ENCODE data around the gene CDAN1. TPM values are rescaled to one million over a fixed set of nuclear protein-coding genes. Genes with fewer than 3 reads are reported as not detected.

The CDAN1 gene
- total RNA-seq, 2 experiments from 2014 or later, result 23.2 to 24.7 TPM

DNA sequence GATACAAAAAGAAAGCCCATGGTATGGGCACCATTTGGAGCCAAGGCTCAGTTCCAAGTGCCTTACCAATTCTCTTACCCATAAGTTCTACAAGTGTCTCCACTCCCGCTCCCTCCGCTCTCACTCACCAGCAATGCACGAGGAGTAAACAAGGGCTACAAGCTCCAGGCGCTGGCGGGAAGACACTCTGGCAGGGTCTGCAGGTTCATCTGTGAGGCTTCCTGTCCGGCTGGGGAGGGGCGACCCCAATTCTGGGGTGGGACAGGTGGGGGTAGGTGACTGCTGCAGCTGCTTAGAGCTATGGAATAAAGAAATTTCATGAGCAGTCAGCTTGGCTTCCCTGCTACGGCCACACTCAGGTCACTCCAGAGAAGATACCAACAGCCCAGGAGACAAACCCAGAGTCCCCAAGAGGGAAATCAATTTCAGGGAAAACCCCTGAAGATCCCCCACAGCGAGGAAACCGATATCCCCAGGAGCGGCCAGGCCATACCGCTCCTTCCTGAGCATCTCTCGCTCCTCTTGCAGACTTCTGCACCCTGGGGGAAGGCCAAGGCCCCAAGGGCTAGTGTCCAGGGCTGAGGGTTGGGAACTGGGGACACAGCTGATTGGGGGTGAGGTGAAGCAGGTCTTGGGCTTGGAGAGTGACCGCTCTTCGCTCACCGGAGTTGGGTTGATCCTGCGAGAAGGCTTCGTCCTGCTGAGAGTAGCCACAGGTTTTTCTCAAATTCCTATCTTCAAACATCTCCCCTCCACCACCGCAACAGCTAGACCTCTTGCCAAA, 1.4 kb downstream of the CDAN1 start:
- Histone ChIP-seq H3K4me3 (ENCODE audit: low read length) (peak overlapping the region; percentile 65), H3K9me3 (ENCODE audit: control insufficient read depth in 1 of 2, insufficient read depth in 1 of 2, low read length in 2 of 2) (no peaks in the 10 kb centered on the region), H3K4me1 (ENCODE audit: insufficient read depth, low read length) (peaks cover 25% of the 10 kb centered on the region), H3K27ac (ENCODE audit: low read depth in 1 of 2, low read length in 2 of 2) (no peak overlapping the region), H3K27me3 (ENCODE audit: control insufficient read depth in 1 of 2, insufficient read depth in 2 of 2, low read length in 2 of 2) (no peaks in the 10 kb centered on the region), H3K36me3 (ENCODE audit: insufficient read depth, low read length) (peaks cover 41% of the 10 kb centered on the region)
- Mint-ChIP-seq H3K36me3 (ENCODE audit: low read depth) (peaks cover 42% of the 10 kb centered on the region), H3K27me3 (no peaks in the 10 kb centered on the region), H3K4me3 (peak overlapping the region; percentile 82), H3K27ac (peak overlapping the region; percentile 53), H3K9me3 (no peaks in the 10 kb centered on the region), H3K4me1 (ENCODE audit: low read depth) (peaks cover 18% of the 10 kb centered on the region)
- ChIA-PET POLR2A (no interaction called here), CTCF (no interaction called here)
- TF ChIP-seq, protein P1, sequence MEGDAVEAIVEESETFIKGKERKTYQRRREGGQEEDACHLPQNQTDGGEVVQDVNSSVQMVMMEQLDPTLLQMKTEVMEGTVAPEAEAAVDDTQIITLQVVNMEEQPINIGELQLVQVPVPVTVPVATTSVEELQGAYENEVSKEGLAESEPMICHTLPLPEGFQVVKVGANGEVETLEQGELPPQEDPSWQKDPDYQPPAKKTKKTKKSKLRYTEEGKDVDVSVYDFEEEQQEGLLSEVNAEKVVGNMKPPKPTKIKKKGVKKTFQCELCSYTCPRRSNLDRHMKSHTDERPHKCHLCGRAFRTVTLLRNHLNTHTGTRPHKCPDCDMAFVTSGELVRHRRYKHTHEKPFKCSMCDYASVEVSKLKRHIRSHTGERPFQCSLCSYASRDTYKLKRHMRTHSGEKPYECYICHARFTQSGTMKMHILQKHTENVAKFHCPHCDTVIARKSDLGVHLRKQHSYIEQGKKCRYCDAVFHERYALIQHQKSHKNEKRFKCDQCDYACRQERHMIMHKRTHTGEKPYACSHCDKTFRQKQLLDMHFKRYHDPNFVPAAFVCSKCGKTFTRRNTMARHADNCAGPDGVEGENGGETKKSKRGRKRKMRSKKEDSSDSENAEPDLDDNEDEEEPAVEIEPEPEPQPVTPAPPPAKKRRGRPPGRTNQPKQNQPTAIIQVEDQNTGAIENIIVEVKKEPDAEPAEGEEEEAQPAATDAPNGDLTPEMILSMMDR (IDR thresholded peaks at IDR 0.05), result no peak
- no peak for ATAC-seq (ENCODE audit: poor library complexity)
- no peak for DNase-seq
- intact Hi-C loops (cut with DNase I, micrococcal nuclease), result loop anchor here (2.0 to 10.0 kb wide), 7 partner anchors 158 to 763 kb away; partner anchors contain the start of genes TTBK2 (in 2 of the 2), EHD4 (in 1 of the 2), GANC (in 1 of the 2) and LCMT2 (in 1 of the 2)

- Mint-ChIP-seq H3K9me3 (no peaks in the 10 kb centered on the region), H3K36me3 (ENCODE audit: low read depth) (peaks cover 53% of the 10 kb centered on the region), H3K27ac (no peak overlapping the region), H3K27me3 (no peaks in the 10 kb centered on the region), H3K4me1 (ENCODE audit: low read depth) (peaks cover 18% of the 10 kb centered on the region), H3K4me3 (peak overlapping the region; percentile 87)
- CTCF ChIA-PET, result interaction anchor here (1.3 kb wide), 1 partner anchor 192 kb away, joined by 3 read pairs; no protein-coding TSS in a partner anchor
- Histone ChIP-seq H3K27me3 (ENCODE audit: control insufficient read depth in 1 of 2, insufficient read depth in 2 of 2, low read length in 2 of 2) (no peaks in the 10 kb centered on the region), H3K4me3 (ENCODE audit: low read length) (no peak overlapping the region), H3K27ac (ENCODE audit: low read depth in 1 of 2, low read length in 2 of 2) (no peak overlapping the region), H3K4me1 (ENCODE audit: insufficient read depth, low read length) (peaks cover 25% of the 10 kb centered on the region), H3K36me3 (ENCODE audit: insufficient read depth, low read length) (peaks cover 52% of the 10 kb centered on the region), H3K9me3 (ENCODE audit: control insufficient read depth in 1 of 2, insufficient read depth in 1 of 2, low read length in 2 of 2) (no peaks in the 10 kb centered on the region)
- POLR2A ChIA-PET, result interaction anchor here (0.6 to 0.8 kb wide), 2 partner anchors 11 to 776 kb away, joined by 3 read pairs; no protein-coding TSS in a partner anchor
- TF ChIP-seq, protein P1 (IDR thresholded peaks at IDR 0.05), result no peak
- ATAC-seq (ENCODE audit: poor library complexity) (no peak), DNase-seq (no peak)
- intact Hi-C loops (cut with DNase I, micrococcal nuclease), result loop anchor here (10.0 kb wide), 3 partner anchors 191 to 601 kb away; partner anchors contain the start of genes LCMT2 (in 1 of the 2), SNAP23 (in 1 of the 2), TTBK2 (in 1 of the 2) and ZNF106 (in 1 of the 2)
These were observed 2.8 kb downstream of the CDAN1 start for GRCh38 chr15:42734076-42734672.

DNA sequence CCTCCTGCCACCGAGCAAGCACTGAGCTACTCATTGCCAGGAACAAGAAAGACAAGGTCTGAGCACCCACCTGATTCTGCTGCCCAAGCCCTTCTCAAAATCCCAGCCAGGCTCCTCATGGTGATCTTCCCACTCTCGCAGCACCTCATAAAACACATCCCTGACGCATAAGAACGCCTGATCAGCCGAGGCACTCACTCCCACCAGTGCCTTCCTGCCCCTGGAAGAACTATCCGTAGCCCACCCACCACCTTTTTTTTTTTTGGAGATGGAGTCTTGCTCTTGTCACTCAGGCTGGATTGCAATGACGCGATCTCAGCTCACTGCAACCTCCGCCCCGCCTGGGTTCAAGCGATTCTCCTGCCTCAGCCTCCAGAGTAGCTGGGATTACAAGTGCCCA, 3.9 kb downstream of the CDAN1 start:
- peaks cover 25% of the 10 kb centered on the region for H3K4me1 ChIP-seq (ENCODE audit: insufficient read depth, low read length)
- no peak overlapping the region for H3K4me3 Mint-ChIP-seq
- no peak overlapping the region for H3K27ac ChIP-seq (ENCODE audit: low read depth in 1 of 2, low read length in 2 of 2)
- H3K9me3 ChIP-seq (ENCODE audit: control insufficient read depth in 1 of 2, insufficient read depth in 1 of 2, low read length in 2 of 2), result no peaks in the 10 kb centered on the region
- H3K27me3 ChIP-seq (ENCODE audit: control insufficient read depth in 1 of 2, insufficient read depth in 2 of 2, low read length in 2 of 2), result no peaks in the 10 kb centered on the region
- H3K27me3 Mint-ChIP-seq, result no peaks in the 10 kb centered on the region
- ATAC-seq (ENCODE audit: poor library complexity) (no peak), DNase-seq (no peak)
- no peak overlapping the region for H3K27ac Mint-ChIP-seq
- H3K9me3 Mint-ChIP-seq, result no peaks in the 10 kb centered on the region
- intact Hi-C loops (cut with DNase I, micrococcal nuclease), result loop anchor here (10.0 kb wide), 3 partner anchors 192 to 602 kb away; partner anchors contain the start of genes LCMT2 (in 1 of the 2), SNAP23 (in 1 of the 2), TTBK2 (in 1 of the 2) and ZNF106 (in 1 of the 2)
- ChIA-PET CTCF (no interaction called here), POLR2A (no interaction called here)
- TF ChIP-seq, protein P1 (IDR thresholded peaks at IDR 0.05), result no peak
- H3K36me3 ChIP-seq (ENCODE audit: insufficient read depth, low read length), result peaks cover 64% of the 10 kb centered on the region
- H3K36me3 Mint-ChIP-seq (ENCODE audit: low read depth), result peaks cover 62% of the 10 kb centered on the region
- H3K4me3 ChIP-seq (ENCODE audit: low read length), result no peak overlapping the region
- H3K4me1 Mint-ChIP-seq (ENCODE audit: low read depth), result peaks cover 18% of the 10 kb centered on the region
